HG03025 (cell line): ENCODE measurements around the gene SYAP1.
"Not testable (repeated sequence)": the region's sequence is repeated elsewhere in the genome, so short reads cannot be mapped to it uniquely, and the experiment has no call there.

Source experiments
- ATAC-seq: cut with Tn5 transposase; IDR thresholded peaks from one replicate; pipeline ENCODE4 v1.9.1; 2021; ENCODE audit warnings: mild to moderate bottlenecking, moderate library complexity; ENCODE audit not compliant: unreplicated experiment, low FRiP score

The SYAP1 gene

GRCh38 chrX:16718824-16719333 lies 533 bp upstream of the SYAP1 start:
- peak; percentile 34 for ATAC-seq

DNA sequence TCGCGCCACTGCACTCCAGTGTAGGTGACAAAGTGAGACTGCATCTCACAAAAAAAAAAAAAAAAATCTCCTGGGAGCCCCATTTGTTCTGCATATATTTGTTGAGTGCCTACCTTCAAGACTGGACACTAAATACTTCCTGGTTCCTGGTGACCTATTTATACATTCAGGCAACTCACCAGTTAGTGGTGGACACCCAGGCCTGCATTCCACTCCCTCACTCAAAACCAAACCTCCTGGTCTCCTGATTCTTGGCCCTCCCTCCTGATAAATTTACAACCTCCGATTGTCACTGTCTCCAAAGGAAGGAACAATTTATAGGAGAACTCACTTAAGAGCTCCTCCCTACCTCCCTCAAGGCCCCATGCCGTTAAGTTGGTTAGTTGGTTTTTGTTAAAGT lies 3.1 kb downstream of the SYAP1 start:
- ATAC-seq = no peak

DNA sequence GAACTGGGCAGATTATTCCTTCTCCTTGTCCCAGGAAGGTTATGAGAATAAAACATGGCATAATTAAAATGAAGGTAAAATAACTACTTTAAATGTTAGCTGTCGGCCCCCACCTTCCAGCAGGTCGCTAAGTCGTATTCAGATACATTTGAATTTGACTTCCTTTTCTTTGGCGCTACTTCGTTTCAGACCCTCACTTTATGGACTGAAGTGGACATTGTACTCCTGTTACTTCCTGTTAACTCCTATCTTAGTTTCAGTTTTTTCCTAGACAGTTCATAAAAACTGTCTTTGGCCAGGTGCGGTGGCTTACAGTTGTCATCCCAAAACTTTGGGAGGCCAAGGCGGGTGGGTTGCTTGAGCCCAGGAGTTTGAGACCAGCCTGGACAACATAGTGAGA lies 5.7 kb downstream of the SYAP1 start:
- ATAC-seq = no peak

- ATAC-seq = peak; percentile 72
These were observed 7.1 kb downstream of the SYAP1 start for GRCh38 chrX:16726347-16726988.

DNA sequence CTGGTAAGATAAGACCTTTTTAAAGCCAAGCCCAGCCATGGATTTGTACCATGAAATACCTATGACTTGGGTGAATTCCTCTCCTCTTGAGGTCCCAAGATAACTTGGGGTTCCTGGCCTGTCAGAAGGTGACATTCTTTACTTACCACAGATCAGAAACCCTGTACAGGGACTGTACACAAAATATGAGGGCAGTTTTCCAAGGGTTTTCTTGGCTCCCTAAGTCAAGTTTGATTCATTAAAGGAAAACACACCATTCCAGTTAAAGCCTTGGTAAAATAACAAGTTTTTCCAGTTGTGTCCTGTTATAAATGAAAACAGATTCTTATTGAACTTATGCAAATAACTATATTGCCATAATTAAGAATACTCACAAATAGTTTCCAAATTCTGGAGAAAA lies 8.2 kb downstream of the SYAP1 start:
- no peak for ATAC-seq

DNA sequence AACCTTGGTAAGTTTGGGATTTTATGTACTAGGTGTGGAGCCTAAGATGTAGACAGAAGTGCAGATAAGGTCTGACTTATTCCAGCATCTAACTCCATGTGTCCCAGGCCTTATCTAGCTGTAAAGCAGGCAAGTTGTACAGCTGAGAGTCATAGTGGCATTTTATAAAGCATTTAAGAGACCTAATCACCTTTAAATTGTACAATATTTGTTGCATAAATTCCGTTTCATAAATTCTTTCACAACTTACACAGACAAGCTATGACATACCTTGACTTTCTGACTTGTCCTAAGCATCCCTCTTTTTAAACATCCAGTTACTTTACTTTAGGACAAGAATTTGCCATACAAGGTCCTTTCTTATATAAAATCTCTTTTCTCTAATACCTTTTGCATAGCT lies 11.0 kb downstream of the SYAP1 start:
- no peak for ATAC-seq

GRCh38 chrX:16733013-16733412 lies 13.6 kb downstream of the SYAP1 start:
- ATAC-seq = no peak

- ATAC-seq = no peak
These were observed 17.6 kb downstream of the SYAP1 start for GRCh38 chrX:16737024-16737423.

GRCh38 chrX:16739574-16739973 lies 20.2 kb downstream of the SYAP1 start:
- no peak for ATAC-seq

DNA sequence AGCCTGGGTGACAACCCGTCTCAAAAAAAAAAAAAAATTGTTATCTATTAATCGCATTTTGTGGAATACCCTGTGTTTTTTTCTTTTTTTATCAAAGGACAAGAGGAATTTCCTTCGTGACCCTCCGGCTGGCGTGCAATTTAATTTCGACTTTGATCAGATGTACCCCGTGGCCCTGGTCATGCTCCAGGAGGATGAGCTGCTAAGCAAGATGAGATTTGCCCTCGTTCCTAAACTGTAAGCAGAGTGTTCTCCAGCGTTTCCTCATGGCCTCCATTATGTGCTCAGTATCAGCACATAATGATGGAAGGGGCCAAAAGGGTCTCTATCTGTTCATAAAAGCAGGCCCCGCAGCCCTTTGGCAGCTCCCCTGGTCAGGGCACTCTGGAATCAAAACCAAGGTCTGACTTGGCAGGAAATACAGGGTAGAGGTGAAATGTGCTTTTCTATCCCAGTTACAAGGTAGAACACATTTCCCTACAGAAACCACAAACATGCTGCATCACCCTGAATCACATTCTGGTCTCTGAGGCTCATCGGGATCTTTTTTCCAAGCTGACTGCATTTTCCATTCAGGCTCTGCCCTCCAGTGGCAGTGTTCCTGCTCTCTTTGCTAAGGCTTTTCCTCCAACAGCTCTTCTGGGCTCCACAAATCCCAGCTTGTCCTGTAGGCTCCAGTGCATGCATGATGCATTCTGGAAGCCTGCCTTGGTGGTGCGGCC lies 24.4 kb downstream of the SYAP1 start:
- no peak for ATAC-seq

- no peak for ATAC-seq
These were observed 25.7 kb downstream of the SYAP1 start for GRCh38 chrX:16745102-16745501.

DNA sequence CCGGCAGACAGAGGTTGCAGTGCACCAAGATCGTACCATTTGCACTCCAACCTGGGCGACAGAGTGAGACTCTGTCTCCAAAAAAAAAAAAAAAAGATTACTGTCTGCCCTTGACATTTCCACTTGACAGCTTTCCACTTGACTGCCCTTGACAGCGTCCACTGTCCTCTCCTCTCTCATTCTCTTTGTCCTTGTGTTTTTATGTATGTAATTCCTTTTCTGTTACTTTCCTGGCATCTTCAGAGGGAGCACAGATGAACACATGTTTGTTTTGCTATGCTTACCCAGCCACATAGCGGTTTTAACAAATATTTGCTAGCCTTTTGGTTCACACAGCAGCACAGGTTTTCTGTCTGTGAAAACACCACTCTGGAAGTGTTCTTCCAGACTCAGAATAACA lies 26.2 kb downstream of the SYAP1 start:
- no peak for ATAC-seq

DNA sequence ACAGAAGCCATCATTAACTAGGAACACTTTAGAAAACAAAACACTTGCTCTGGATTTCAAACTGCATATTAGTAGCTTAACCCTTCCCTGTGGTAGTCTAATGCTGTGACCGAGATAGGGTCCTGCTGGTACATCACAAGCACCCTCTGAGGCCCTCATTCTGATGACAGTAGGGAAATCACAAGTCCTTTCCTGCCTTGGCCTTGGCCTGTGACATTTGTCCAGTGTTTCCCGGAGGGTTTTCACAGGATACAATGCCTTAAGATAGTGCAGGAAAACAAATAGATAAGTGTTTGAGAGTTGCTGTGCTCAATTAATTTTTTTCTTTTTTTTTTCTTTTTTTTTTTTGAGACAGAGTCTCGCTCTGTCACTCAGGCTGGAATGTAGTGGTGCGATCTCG lies 29.0 kb downstream of the SYAP1 start:
- no peak for ATAC-seq

DNA sequence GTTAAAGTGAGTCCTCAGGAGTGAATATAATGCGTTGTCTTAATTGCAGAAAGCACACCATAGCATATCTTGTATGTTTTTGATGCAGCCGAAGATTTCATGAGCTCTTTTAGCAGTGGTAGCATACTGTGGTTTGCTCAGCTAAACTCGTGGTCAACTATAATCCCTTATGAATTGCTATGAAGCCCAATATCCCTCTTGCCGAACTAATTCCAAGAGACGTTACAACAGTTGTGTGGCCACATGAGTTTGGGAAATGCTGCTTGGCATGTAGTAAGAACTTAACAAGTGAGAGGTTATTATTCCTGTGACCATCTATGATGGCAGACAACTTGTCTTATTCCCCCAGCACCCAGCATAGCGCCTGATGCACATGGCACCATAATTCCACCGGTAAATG lies 30.7 kb downstream of the SYAP1 start:
- ATAC-seq = no peak

DNA sequence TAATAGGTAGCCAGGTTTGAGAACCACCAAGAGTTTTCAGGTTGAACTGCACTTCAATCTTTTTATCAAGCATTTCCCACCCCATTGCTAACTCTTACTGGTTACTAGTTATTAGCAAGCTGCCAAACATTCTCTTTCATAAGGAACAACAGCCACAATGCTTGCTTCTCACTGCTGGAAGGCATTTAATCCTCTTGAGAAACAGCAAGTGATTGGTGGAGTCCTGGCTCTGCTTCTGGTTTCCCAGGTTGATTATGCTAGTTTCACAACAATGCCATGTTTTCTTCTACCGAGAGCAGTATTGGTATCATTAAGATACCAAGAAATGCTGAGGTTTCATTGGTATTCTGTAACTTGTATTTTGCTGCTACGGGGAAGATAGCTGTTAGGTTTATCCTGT lies 34.6 kb downstream of the SYAP1 start:
- no peak for ATAC-seq

- ATAC-seq = no peak
These were observed 37.3 kb downstream of the SYAP1 start for GRCh38 chrX:16756724-16757123.

GRCh38 chrX:16761500-16761899 lies 42.1 kb downstream of the SYAP1 start:
- ATAC-seq = not testable (repeated sequence)

GRCh38 chrX:16762579-16762978 lies 43.2 kb downstream of the SYAP1 start:
- ATAC-seq = no peak

DNA sequence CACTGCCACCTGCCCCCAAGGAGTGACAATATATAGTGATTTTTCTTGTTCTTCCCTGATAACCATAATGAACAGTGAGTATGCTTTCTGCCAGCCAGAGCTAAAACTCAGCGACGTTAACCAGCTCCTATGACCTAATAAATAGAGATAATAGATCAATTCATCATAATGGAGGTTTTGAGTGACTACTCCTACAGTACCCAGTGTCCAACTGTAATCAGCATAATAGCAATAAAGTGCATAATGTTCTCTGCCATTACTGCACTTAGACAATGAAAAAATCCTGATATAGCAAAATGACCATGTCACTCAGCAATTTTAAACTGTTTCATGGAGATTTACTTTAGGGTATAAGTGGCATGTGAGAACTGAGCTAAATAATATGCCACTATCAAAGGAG lies 46.2 kb downstream of the SYAP1 start:
- ATAC-seq = no peak

DNA sequence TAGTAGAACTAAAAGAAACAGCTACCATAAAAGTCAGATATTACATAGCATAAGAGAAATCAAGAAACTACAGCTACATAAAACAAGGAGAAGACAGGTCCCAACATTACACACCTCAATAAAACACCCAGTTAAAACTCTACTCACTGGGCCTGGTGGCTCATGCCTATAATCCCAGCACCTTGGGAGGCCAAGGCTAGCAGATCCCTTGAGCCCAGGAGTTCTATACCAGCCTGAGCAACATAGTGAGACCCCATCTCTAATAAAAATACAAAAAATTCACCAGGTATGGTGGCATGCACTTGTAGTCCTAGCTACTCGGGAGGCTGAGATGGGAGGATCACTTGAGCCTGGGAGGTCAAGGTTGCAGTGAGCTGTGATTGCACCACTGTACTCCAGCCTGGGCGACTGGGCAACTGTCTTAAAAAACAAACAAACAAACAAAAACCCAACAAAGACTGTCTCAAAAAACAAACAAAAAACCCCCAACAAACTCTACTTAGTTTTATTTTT lies 51.6 kb downstream of the SYAP1 start:
- ATAC-seq = no peak

- ATAC-seq = no peak
These were observed 52.3 kb downstream of the SYAP1 start for GRCh38 chrX:16771483-16772398.
